ENCODE measurements around the gene SH3GL2.
"Not testable (repeated sequence)": the region's sequence is repeated elsewhere in the genome, so short reads cannot be mapped to it uniquely, and the experiment has no call there.

The SH3GL2 gene

DNA sequence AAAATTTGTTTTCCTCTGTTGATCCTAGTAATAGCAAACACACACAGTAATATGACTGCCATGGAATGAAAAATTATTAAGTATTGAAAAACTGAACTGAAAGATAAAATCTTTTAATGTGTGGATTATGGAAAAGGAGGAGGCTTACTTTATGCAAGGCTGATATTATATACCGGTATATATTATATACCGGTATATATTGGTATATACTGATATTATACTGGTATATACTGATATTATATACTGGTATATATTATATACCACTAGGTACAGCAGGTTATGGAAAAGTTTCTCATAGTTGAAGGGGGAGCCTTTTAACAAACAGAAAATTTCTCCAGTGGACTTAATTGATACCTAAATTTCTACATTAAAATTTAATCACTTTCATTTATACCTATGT lies 181.4 kb downstream of the SH3GL2 start:
- no peak for DNase-seq

- DNase-seq = no peak
These were observed 183.3 kb downstream of the SH3GL2 start for GRCh38 chr9:17761984-17762676.

DNA sequence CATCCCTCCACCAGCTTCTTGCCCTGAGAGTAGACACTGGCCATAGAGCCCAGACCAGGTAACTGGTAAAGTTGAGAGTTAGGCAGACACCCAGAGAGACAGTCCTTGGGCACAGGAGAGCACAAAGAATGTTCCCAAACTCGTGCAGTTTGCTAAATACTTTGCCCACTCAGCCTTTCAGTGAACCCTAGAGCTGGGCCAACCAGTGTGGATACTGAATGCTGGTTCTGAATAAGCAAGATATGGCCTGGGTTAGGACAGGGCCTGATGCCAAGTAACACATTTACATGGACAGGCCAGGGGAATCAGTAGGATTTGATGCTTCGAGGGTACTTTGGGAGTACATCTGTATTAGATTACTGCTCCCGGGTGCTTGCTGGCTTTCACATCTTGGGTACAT lies 185.4 kb downstream of the SH3GL2 start:
- DNase-seq = no peak

DNA sequence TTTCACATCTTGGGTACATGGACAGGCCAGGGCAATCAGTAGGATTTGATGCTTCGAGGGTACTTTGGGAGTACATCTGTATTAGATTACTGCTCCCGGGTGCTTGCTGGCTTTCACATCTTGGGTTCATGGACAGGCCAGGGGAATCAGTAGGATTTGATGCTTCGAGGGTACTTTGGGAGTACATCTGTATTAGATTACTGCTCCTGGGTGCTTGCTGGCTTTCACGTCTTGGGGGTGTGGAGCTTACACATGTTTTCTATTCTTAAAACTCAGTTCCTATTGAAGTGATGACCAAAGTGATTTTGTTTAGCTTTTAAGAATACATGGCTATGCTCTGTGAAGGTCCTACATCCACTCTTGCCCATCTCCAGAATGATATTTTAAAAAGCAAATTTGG lies 186.3 kb downstream of the SH3GL2 start:
- not testable (repeated sequence) for DNase-seq

DNA sequence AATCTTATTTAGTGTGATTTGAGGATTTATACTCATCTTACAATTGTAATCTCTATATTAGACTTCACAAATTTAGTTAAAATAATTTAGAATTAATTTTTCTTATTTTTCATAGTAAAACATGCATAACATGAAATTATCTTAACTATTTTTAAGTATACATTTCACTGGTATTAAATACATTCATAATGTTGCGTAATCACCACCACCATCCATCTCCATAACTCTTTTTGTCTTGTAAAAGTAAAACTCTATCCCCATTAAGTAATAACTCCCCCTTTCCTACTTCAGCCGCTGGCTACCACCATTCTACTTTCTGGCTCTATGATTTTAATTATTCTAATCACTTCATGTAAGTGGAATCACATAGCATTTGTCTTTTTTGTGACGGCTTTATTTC lies 193.4 kb downstream of the SH3GL2 start:
- DNase-seq = no peak

DNA sequence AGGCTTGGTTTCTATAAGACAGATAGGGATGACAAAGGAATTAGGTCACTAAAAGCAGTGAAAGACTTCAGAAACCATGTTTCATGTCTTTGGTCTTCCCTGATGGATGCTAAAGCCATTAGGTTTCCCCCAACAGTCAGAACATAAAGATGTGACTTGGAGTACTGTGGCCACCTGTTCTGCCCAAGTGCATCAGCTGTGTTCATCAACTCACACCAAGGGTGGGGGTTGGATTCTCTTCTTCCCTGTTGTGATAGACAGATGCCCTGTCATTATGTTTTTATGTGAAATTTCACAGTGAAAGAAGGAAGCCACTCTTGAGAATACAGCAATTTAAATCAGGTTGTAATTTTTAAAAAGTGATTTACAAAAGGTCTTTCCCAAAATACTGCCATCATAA lies 196.8 kb downstream of the SH3GL2 start:
- DNase-seq = no peak

DNA sequence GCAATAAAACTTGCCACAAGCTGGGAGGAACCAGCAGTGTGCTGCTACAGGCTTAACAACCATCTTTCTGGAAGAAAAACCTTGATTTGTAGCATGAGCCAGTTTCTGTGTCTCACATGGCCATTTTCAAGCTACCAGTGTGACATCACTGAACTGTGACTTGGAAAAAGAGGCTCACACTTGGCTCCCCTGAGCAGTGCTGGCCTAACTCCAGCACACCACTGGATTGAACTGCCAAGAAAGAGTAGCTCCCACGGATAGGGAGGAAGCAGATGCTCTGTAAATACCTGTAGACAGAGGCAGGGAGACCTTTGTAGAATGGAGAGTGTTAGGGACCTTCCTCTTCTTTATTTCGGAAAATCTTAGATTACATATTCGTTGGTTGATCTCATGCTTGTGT lies 197.9 kb downstream of the SH3GL2 start:
- no peak for DNase-seq

DNA sequence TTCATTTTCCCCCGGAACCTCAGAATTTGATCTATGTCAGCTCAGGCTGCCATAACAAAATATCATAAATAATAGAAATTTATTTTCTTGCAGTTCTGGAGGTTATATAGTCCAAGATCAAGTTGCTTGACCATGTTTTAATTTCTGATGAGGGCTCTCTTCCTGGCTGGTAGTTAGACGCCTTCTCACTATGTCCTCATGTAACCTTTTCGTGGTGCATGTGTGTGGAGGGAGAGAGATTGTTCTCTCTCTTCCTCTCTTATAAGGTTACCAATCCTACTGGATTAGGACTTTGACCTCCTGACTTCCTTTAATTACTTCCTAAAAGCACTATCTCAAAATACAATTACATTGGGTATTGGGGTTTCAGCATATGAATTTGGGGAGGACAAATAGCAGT lies 198.6 kb downstream of the SH3GL2 start:
- DNase-seq = no peak

DNA sequence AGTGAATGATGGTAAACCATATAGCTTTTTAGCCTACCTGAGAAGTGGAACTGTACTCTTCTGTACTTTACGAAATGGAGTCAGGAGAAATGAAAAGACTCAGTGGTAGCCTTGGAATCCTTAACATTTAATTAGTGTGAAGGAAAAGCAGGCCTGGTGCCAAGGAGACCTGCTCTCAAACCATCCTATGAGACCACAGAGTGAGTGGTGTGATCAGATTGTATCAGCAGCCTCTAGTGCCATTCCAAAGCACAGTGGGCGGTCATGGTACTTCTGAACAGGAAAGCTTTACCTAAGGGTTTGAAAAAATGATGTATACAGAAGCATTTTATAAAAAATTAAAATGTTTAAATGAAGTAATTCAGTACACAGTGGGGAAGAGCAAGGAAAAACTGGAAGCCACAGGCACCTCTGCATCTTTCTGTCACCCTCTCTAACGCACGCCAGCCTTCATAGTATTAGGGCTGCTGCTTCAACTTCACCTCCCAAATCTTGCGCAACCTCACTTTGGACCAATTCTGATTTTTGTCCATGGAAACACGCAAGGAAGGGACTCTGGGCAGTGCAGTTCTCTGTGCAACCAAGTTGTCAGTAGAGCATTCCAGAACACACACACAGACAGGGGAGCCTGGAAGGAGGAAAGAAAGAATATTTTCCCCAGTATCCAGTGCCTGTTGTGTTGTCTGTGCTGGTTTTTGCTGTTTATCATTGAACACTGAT lies 203.7 kb downstream of the SH3GL2 start:
- DNase-seq = peak; percentile 59

- no peak for DNase-seq
These were observed 204.4 kb downstream of the SH3GL2 start for GRCh38 chr9:17783227-17783626.

DNA sequence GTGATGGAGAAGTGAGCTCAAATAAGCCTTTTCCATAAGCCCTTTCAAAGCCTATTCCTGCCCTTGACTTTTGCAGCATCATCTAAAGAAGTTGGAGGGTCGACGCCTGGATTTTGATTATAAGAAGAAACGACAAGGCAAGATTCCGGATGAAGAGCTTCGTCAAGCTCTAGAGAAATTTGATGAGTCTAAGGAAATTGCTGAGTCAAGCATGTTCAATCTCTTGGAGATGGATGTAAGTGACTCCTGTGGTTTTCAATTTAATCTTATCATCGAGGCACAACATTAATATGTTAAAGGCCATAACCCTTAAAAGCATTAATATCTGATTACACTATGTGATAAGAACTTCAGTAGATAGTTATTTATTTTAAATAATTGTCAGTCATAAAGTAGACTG lies 210.4 kb downstream of the SH3GL2 start:
- DNase-seq = no peak

- DNase-seq = peak; percentile 62
These were observed 215.1 kb downstream of the SH3GL2 start for GRCh38 chr9:17793713-17794622.

GRCh38 chr9:17795744-17796143 lies 216.9 kb downstream of the SH3GL2 start:
- no peak for DNase-seq

- DNase-seq = no peak
These were observed 220.5 kb downstream of the SH3GL2 start for GRCh38 chr9:17799369-17799768.

GRCh38 chr9:17800418-17800817 lies 221.6 kb downstream of the SH3GL2 start:
- no peak for DNase-seq

DNA sequence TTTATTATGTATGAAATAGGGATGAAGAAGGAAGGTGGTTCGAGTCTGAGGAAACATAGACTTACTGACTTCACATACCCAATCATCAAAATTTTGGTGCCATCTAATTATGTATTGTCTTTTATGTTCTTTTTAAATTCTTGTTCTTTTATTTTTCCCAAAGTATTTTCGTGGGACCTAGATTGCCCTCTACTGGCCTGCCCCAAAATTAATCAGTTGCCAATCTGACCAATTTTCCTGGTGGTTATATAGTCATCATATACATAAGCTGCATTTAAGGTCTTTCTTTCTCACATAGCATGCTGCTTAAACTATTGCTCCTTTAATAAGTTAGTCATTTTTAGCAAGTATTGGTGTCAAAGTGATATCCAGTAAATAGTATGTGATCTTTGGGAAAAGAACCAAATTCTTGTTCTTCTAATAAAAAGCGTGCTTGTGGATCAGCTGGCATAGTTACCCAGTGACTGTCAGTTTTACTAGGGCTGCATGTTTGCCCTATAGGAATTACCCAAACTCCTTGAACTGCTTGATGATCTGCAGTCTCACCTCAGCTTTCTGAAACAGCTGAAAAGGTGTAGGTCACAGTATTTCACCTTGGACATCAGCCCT lies 223.5 kb downstream of the SH3GL2 start:
- no peak for DNase-seq

DNA sequence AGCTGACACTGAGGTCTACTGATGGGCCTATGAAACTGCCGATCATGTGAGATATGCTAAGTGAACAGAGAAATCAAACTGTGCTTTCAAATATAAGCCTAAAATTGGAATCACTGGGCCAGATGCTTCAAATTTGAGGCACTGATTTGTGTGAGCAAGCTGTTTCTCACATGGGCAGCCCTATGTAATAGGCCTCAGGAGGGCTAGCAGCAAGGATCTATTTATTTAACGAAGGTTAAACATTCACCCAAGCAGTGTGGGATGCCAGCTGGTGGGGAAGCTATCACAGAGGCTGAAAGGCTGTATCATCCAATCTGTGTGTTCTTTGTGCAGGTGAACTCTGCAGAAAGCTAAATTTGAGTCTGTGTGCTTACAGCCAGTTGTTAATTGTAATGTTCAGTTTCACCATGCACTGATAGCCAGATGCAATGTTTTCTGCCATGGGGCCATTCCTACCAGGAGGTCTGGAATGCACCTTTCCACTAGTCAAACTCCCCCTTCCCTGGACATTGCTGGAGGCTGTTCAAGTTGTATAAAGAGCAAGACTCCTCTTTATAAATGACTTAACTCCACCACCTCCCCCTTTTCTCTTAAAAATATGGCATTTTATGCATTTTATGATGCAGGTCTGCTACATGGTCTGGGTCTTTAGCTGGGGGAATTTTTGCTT lies 228.9 kb downstream of the SH3GL2 start:
- no peak for DNase-seq

- no peak for DNase-seq
These were observed 231.5 kb downstream of the SH3GL2 start for GRCh38 chr9:17810317-17810716.

GRCh38 chr9:17810728-17811571 lies 232.1 kb downstream of the SH3GL2 start:
- DNase-seq = no peak

- DNase-seq = no peak
These were observed 234.9 kb downstream of the SH3GL2 start for GRCh38 chr9:17813798-17814197.

DNA sequence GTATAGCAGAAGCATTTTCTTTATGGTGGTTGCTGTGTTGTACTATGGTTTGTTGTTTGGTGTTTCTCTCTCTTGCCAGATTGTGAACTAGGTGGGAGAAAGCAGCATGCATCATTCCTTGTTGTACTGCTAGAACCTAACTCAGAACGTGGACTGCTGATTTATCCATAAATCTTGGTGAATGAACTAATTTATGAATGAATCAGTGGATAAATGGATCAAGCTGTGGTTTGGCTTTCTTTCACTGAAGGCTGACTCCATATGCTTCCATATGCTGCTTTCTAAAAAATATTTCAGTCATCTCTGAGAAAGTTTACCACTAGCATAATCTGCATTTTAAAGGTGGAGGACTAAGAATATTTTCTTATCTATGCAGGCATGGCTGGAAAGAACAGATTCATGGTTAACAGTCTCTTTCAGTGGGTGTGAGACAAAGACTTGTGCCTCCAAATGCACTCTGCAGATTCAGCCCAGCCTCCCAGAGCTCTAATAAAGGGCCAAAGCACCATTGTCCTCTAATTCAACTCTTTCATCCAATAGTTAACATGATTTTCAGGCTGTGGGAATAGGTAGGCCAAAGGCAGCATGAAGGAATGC lies 237.7 kb downstream of the SH3GL2 start:
- no peak for DNase-seq
